Esophagus muscularis mucosa (tissue), 3 donors: ENCODE data around the gene NCOR1.

Experiments used
- POLR2A ChIP-seq: fragments of 450-650 bp; IDR thresholded peaks from one replicate; pipeline ENCODE4 v1.6.1; 2017; ENCODE audit warnings: antibody characterized with exemption, moderate library complexity, mild to moderate bottlenecking, low read depth
- TF ChIP-seq, protein P1 (sequence below), 3 experiments: fragments of 200-600 bp in 2 of 3; fragments of 450-650 bp in 1 of 3; sonication (generic) in 2 of 3; IDR thresholded peaks; one replicate each; pipeline ENCODE4 v1.5.1; 2017 to 2019; ENCODE audit warnings: antibody characterized with exemption in 3 of 3, mild to moderate bottlenecking in 2 of 3, moderate library complexity in 1 of 3

GRCh38 chr17:16083223-16083622 lies 132.1 kb downstream of the NCOR1 start:
- TF ChIP-seq POLR2A = no peak
- TF ChIP-seq, protein P1, sequence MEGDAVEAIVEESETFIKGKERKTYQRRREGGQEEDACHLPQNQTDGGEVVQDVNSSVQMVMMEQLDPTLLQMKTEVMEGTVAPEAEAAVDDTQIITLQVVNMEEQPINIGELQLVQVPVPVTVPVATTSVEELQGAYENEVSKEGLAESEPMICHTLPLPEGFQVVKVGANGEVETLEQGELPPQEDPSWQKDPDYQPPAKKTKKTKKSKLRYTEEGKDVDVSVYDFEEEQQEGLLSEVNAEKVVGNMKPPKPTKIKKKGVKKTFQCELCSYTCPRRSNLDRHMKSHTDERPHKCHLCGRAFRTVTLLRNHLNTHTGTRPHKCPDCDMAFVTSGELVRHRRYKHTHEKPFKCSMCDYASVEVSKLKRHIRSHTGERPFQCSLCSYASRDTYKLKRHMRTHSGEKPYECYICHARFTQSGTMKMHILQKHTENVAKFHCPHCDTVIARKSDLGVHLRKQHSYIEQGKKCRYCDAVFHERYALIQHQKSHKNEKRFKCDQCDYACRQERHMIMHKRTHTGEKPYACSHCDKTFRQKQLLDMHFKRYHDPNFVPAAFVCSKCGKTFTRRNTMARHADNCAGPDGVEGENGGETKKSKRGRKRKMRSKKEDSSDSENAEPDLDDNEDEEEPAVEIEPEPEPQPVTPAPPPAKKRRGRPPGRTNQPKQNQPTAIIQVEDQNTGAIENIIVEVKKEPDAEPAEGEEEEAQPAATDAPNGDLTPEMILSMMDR (IDR thresholded peaks at IDR 0.05) = no peak
